Neuronal stem cell (in vitro differentiated cells): ENCODE data around the gene MAG.

Experiments
- DNase-seq: peaks from one replicate; pipeline ENCODE4 v3.0.0-alpha.2; 2013; ENCODE audit warnings: low spot score
- H2AFZ ChIP-seq: one replicate; pipeline ENCODE4 v1.6.1; 2013; ENCODE audit warnings: mild to moderate bottlenecking, low read length, inconsistent platforms
- H2AK5ac ChIP-seq: 2 replicates; pipeline ENCODE4 v1.6.1; 2013; ENCODE audit warnings: low read depth, mild to moderate bottlenecking, inconsistent platforms, low read length, moderate library complexity, mixed read lengths
- H2BK120ac ChIP-seq: 2 replicates; pipeline ENCODE4 v1.6.1; 2013; ENCODE audit warnings: low read depth, mild to moderate bottlenecking, inconsistent platforms, low read length, moderate library complexity, mixed read lengths
- H2BK12ac ChIP-seq: one replicate; pipeline ENCODE4 v1.6.1; 2013; ENCODE audit warnings: low read length, inconsistent platforms
- H2BK15ac ChIP-seq: 2 replicates; pipeline ENCODE4 v1.6.1; 2013; ENCODE audit warnings: mild to moderate bottlenecking, low read length, inconsistent platforms, mixed read lengths
- H2BK5ac ChIP-seq: one replicate; pipeline ENCODE4 v1.6.1; 2013; ENCODE audit warnings: inconsistent platforms, mild to moderate bottlenecking, low read length, moderate library complexity
- H3K14ac ChIP-seq: one replicate; pipeline ENCODE4 v1.6.1; 2013; ENCODE audit warnings: low read length, inconsistent platforms
- H3K18ac ChIP-seq: 2 replicates; pipeline ENCODE4 v1.6.1; 2013; ENCODE audit warnings: low read length, inconsistent platforms
- H3K23ac ChIP-seq: 2 replicates; pipeline ENCODE4 v1.6.1; 2013; ENCODE audit warnings: low read depth, mild to moderate bottlenecking, mixed read lengths, low read length, inconsistent platforms; ENCODE audit not compliant: poor library complexity
- H3K27ac ChIP-seq: replicated peaks from 3 replicates; pipeline ENCODE4 v1.5.1; 2013; ENCODE audit warnings: low read length, inconsistent platforms
- H3K27me3 ChIP-seq, 3 experiments: 2 replicates each; pipeline ENCODE4 v1.6.1; 2013; ENCODE audit warnings: low read length in 3 of 3, mild to moderate bottlenecking in 2 of 3, inconsistent platforms in 1 of 3, low read depth in 1 of 3, mixed read lengths in 1 of 3, moderate library complexity in 1 of 3; ENCODE audit not compliant: control insufficient read depth in 3 of 3, insufficient read depth in 3 of 3
- H3K36me3 ChIP-seq, 2 donors: replicated peaks in 1 of 2; 2 replicates each; pipeline ENCODE4 v1.6.1; 2013; ENCODE audit warnings: low read length in 2 of 2; ENCODE audit not compliant: control insufficient read depth in 2 of 2, insufficient read depth in 2 of 2
- H3K4ac ChIP-seq: 2 replicates; pipeline ENCODE4 v1.6.1; 2013; ENCODE audit warnings: inconsistent platforms, mild to moderate bottlenecking, low read length, moderate library complexity
- H3K4me1 ChIP-seq, 2 donors: 1 replicate in 1 of 2; 2 replicates in 1 of 2; pipeline ENCODE4 v1.6.1; 2013; ENCODE audit warnings: low read length in 2 of 2, low read depth in 1 of 2; ENCODE audit not compliant: control insufficient read depth in 2 of 2, insufficient read depth in 1 of 2
- H3K4me2 ChIP-seq: one replicate; pipeline ENCODE4 v1.6.1; 2013; ENCODE audit warnings: mild to moderate bottlenecking, low read length, inconsistent platforms; ENCODE audit not compliant: insufficient read depth, poor library complexity, severe bottlenecking
- H3K4me3 ChIP-seq, 2 donors: 2 replicates each; pipeline ENCODE4 v1.5.1; 2013; ENCODE audit warnings: low read length in 2 of 2, mild to moderate bottlenecking in 2 of 2, inconsistent platforms in 1 of 2, moderate library complexity in 1 of 2
- H3K79me1 ChIP-seq: one replicate; pipeline ENCODE4 v1.6.1; 2013; ENCODE audit warnings: low read depth, mild to moderate bottlenecking, inconsistent platforms, low read length, moderate library complexity
- H3K9ac ChIP-seq: one replicate; pipeline ENCODE4 v1.6.1; 2013; ENCODE audit warnings: mild to moderate bottlenecking, low read depth, low read length, inconsistent platforms; ENCODE audit not compliant: poor library complexity
- H3K9me3 ChIP-seq, 2 donors: replicated peaks in 1 of 2; 2 replicates each; pipeline versions ENCODE3 to v1.6.1; 2013; ENCODE audit warnings: low read length in 2 of 2, mild to moderate bottlenecking in 2 of 2, inconsistent platforms in 1 of 2, low read depth in 1 of 2, mixed read lengths in 1 of 2, moderate library complexity in 1 of 2; ENCODE audit not compliant: control insufficient read depth in 2 of 2, insufficient read depth in 1 of 2
- H4K8ac ChIP-seq: one replicate; pipeline ENCODE4 v1.6.1; 2013; ENCODE audit warnings: low read depth, mild to moderate bottlenecking, inconsistent platforms, low read length, moderate library complexity
- H4K91ac ChIP-seq: one replicate; pipeline ENCODE4 v1.6.1; 2013; ENCODE audit warnings: low read length, low read depth, mild to moderate bottlenecking, inconsistent platforms; ENCODE audit not compliant: poor library complexity
- WGBS, 2 donors: extraction: QIAGEN DNeasy Blood & Tissue Kit; methylation state at CpG; one replicate each; pipeline ENCODE4 v1.1.7; 2013; ENCODE audit warnings: missing lambda C conversion rate in 2 of 2, mixed read lengths in 1 of 2; ENCODE audit not compliant: insufficient read length in 2 of 2, insufficient replicate concordance in 1 of 2; ENCODE audit errors: extremely low coverage in 2 of 2; 5-methylcytosine and 5-hydroxymethylcytosine counted together

MAG gene

GRCh38 chr19:35303357-35303915 is 11.5 kb downstream of the MAG start:
- Histone ChIP-seq H3K23ac (no peak overlapping the region), H3K36me3 (no peaks in the 10 kb centered on the region), H3K18ac (no peak overlapping the region), H4K8ac (no peak overlapping the region), H2BK15ac (no peak overlapping the region), H3K4ac (no peak overlapping the region), H2BK12ac (no peak overlapping the region), H2BK5ac (no peak overlapping the region), H3K4me1 (peaks cover 0 to 1% of the 10 kb centered on the region in 2 donors), H3K4me3 (no peak overlapping the region), H3K4me2 (no peak overlapping the region), H3K9me3 (peaks cover 0 to 6% of the 10 kb centered on the region in 2 donors), H3K27me3 (no peaks in the 10 kb centered on the region), H2BK120ac (no peak overlapping the region), H3K27ac (no peak overlapping the region), H3K79me1 (peaks cover 1% of the 10 kb centered on the region), H3K9ac (no peak overlapping the region), H4K91ac (no peak overlapping the region), H2AK5ac (no peak overlapping the region), H3K14ac (no peak overlapping the region), H2AFZ (no peak overlapping the region)
- WGBS, 2 donors, result no CpG with 5 or more reads among the region's 6 CpGs
- no peak for DNase-seq

DNA sequence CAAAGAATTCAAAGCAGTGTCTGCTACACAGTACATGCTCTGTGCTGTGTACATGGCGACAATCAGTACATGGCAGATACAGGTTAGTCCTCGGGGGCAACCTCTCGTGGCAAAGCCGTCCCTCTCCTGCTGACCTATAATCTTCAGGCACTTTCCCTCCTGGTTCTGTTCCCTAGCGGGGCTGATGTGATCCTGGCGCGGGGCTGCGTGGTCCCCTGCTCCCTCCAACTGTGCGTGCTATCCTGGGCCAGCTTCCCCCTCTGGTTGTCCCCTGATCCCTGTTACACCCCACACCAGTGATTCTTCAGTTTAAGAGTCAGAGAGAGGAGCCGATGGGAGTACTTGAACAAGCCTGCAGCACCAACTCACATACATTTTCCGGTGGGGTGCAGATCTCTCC is 12.1 kb downstream of the MAG start:
- H3K9me3 ChIP-seq, result peaks cover 0 to 2% of the 10 kb centered on the region in 2 donors
- H2BK12ac ChIP-seq, result no peak overlapping the region
- no peak overlapping the region for H3K4me2 ChIP-seq
- H3K4ac ChIP-seq, result no peak overlapping the region
- no peak overlapping the region for H2BK5ac ChIP-seq
- H4K91ac ChIP-seq, result no peak overlapping the region
- H3K9ac ChIP-seq, result no peak overlapping the region
- peak overlapping the region; percentile 25 for H3K14ac ChIP-seq
- H3K27me3 ChIP-seq, result no peaks in the 10 kb centered on the region
- no CpG with 5 or more reads among the region's 11 CpGs for WGBS, 2 donors
- no peak overlapping the region for H3K27ac ChIP-seq
- H2AK5ac ChIP-seq, result no peak overlapping the region
- no peak overlapping the region for H2BK120ac ChIP-seq
- no peaks in the 10 kb centered on the region for H3K36me3 ChIP-seq
- H2BK15ac ChIP-seq, result no peak overlapping the region
- no peaks in the 10 kb centered on the region for H3K79me1 ChIP-seq
- H2AFZ ChIP-seq, result no peak overlapping the region
- H3K23ac ChIP-seq, result no peak overlapping the region
- no peak overlapping the region for H3K4me3 ChIP-seq
- H4K8ac ChIP-seq, result no peak overlapping the region
- no peak overlapping the region for H3K18ac ChIP-seq
- peaks cover under 1 to 1% of the 10 kb centered on the region in 2 donors for H3K4me1 ChIP-seq
- DNase-seq, result no peak

DNA sequence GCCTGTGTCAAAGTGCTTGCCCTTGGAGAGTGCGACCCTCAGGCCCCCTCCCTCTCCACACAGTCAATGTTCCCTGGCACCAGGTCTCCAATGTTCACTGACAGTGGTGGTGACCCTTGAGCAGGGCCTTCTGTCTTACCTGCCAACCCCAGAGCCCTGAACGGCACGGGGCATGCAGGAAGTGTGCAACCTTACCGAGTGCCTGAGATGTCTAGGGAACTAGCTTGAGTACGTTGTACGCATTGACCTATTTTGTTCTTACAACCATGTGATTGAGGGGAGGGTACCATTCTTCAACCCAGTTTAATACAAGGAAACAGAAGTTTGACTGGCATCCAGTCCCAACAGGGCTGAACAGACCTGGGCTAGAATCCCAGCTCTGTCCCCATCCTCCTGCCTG is 13.2 kb downstream of the MAG start:
- H3K4me1 ChIP-seq, result peaks cover 3 to 4% of the 10 kb centered on the region in 2 donors
- H3K4me2 ChIP-seq, result no peak overlapping the region
- H2BK15ac ChIP-seq, result no peak overlapping the region
- H3K79me1 ChIP-seq, result no peaks in the 10 kb centered on the region
- peak overlapping the region in 1 of 2 donors; percentile 6 for H3K4me3 ChIP-seq
- peak overlapping the region; percentile 25 for H2AK5ac ChIP-seq
- H3K36me3 ChIP-seq, result no peaks in the 10 kb centered on the region
- H3K4ac ChIP-seq, result no peak overlapping the region
- H3K18ac ChIP-seq, result no peak overlapping the region
- WGBS, 2 donors, result no CpG with 5 or more reads among the region's 6 CpGs
- H3K23ac ChIP-seq, result no peak overlapping the region
- no peak overlapping the region for H3K14ac ChIP-seq
- H2BK120ac ChIP-seq, result no peak overlapping the region
- H3K27ac ChIP-seq, result no peak overlapping the region
- no peak overlapping the region for H2AFZ ChIP-seq
- H4K8ac ChIP-seq, result no peak overlapping the region
- DNase-seq, result no peak
- no peak overlapping the region for H2BK5ac ChIP-seq
- no peak overlapping the region for H4K91ac ChIP-seq
- H3K9me3 ChIP-seq, result peaks cover 0 to 2% of the 10 kb centered on the region in 2 donors
- peaks cover 0 to 2% (median 0%) of the 10 kb centered on the region in 3 experiments for H3K27me3 ChIP-seq
- no peak overlapping the region for H2BK12ac ChIP-seq
- H3K9ac ChIP-seq, result no peak overlapping the region

- no peak for DNase-seq
- Histone ChIP-seq H3K23ac (no peak overlapping the region), H3K4me3 (no peak overlapping the region), H3K14ac (no peak overlapping the region), H3K18ac (no peak overlapping the region), H4K91ac (no peak overlapping the region), H3K9ac (no peak overlapping the region), H2BK5ac (no peak overlapping the region), H3K27me3 (peaks cover 0 to 10% (median 0%) of the 10 kb centered on the region in 3 experiments), H2BK12ac (no peak overlapping the region), H3K9me3 (peaks cover 0 to 2% of the 10 kb centered on the region in 2 donors), H2BK15ac (no peak overlapping the region), H3K79me1 (no peaks in the 10 kb centered on the region), H3K4me2 (no peak overlapping the region), H3K36me3 (no peaks in the 10 kb centered on the region), H3K4ac (no peak overlapping the region), H3K4me1 (peaks cover 3 to 4% of the 10 kb centered on the region in 2 donors), H3K27ac (no peak overlapping the region), H2BK120ac (no peak overlapping the region), H2AFZ (no peak overlapping the region), H2AK5ac (no peak overlapping the region), H4K8ac (no peak overlapping the region)
- no CpG with 5 or more reads among the region's 20 CpGs for WGBS, 2 donors
These were observed 14.7 kb downstream of the MAG start for GRCh38 chr19:35306473-35307246.
